ENCODE measurements around the gene TPGS2.

Gene TPGS2

DNA sequence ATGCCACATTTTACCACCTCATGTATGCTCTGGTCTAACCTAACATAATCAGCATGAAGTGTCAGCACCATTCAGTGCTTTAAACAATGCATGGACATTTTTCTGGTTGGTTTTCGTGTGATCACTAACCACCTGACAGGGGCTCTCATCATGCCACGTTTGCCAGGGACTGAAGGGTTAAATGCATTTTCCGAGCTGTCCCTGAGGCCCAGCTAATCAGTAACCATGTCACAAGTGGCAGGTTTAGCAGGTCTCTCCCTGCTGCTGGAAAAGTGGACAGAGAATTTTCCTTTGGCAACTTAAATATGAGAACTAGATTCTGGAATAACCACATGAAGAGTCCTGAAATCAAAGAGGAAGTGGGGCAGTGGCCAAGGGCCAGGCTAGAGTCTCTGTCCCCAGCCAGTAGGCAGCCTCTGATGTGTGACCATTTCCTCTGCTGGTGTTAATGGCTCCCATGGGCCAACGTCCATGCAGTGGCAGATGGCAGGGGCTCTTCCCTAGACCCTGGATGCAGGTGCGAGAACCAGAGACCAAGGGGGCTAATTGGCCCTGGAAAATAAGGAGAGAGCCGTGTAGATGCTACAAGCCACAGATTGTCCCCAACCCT lies 69.5 kb downstream of the TPGS2 start:
- TF ChIP-seq, protein P1, sequence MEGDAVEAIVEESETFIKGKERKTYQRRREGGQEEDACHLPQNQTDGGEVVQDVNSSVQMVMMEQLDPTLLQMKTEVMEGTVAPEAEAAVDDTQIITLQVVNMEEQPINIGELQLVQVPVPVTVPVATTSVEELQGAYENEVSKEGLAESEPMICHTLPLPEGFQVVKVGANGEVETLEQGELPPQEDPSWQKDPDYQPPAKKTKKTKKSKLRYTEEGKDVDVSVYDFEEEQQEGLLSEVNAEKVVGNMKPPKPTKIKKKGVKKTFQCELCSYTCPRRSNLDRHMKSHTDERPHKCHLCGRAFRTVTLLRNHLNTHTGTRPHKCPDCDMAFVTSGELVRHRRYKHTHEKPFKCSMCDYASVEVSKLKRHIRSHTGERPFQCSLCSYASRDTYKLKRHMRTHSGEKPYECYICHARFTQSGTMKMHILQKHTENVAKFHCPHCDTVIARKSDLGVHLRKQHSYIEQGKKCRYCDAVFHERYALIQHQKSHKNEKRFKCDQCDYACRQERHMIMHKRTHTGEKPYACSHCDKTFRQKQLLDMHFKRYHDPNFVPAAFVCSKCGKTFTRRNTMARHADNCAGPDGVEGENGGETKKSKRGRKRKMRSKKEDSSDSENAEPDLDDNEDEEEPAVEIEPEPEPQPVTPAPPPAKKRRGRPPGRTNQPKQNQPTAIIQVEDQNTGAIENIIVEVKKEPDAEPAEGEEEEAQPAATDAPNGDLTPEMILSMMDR (IDR thresholded peaks at IDR 0.05), result no peak

DNA sequence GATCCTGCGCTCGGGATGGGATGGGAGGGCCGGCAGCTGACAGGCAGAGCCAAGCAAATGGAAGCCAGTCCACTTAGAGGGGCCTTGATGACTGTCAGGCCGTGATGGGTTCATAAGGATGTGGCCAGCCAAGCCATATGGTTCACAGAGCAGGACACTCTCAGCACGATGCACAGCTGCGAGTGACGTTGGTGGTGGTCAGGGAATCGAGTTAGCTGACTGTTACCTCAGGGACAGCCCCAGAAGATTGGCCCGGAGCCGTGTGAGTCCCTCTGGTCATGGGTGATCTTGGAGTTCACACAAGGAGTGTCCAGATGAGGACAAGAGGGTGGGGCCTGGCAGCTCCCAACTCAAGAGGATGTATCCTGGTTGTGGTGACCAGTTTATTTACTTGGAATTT lies 70.2 kb downstream of the TPGS2 start:
- TF ChIP-seq, protein P1 (IDR thresholded peaks at IDR 0.05), result no peak

- TF ChIP-seq, protein P1 (IDR thresholded peaks at IDR 0.05), result no peak
These were observed 70.8 kb downstream of the TPGS2 start for GRCh38 chr18:36757991-36758390.

- TF ChIP-seq, protein P1 (IDR thresholded peaks at IDR 0.05), result peak; percentile 73
These were observed 71.7 kb downstream of the TPGS2 start for GRCh38 chr18:36757081-36757480.

GRCh38 chr18:36756242-36756641 lies 72.6 kb downstream of the TPGS2 start:
- TF ChIP-seq, protein P1 (IDR thresholded peaks at IDR 0.05), result no peak

- TF ChIP-seq, protein P1 (IDR thresholded peaks at IDR 0.05), result no peak
These were observed 75.6 kb downstream of the TPGS2 start for GRCh38 chr18:36752929-36753865.

DNA sequence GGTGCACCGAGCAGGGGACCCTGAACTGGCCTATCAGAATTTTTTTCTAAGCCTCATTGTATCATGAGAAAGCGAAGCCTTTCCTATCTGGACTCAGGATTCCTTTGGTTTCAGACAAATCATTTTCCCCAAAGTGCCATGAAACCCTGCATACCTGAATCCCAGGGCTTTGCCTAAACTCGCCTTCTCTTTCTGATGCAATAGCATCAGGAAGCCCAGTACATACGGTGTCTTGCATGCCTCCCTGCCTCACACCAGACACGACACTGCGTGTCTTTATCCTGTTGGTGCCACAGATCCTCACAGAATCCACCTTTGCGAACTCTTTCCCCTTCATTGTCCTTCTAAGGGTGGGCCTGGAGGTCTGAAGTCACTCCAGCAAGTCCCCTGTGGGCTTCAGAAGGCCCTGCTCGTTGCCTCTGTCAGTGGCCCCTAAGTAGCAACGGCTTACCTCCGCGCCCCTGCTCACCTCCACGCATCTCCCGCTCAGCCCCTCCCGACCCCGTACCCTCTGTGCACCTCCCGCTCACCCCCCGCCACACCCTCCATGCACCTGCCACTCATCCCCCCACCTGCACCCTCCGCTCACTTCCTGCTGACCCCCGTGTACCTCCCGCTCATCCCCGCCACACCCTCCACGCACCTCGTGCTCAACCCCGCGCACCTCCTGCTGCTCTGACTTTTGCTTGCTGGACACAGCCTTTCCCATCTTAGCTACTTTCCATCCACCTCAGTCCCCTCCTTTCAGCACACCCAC lies 83.4 kb downstream of the TPGS2 start:
- TF ChIP-seq, protein P1 (IDR thresholded peaks at IDR 0.05), result no peak
